ENCODE data around the gene SPARCL1.
"Not testable (repeated sequence)": the region's sequence is repeated elsewhere in the genome, so short reads cannot be mapped to it uniquely, and the experiment has no call there.

SPARCL1 gene

DNA sequence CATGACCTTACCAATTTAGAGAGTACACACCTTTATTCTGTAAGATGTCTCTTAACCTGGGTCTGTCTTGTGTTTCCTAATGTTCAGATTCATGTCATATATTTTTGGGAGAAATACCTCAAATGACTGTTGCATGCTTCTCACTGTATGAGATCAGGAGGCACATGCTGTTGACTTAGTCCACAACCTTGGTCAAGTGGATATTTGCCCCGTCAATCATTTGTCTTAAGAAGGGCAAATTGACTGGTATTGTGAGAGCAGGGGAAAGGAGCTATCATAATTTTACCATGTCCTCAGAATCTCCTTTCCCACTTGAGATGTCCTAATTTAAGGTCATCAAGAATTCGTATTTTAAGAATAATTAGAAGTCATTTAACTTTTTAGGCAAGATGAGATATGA, 95.8 kb downstream of the SPARCL1 start:
- no peak for DNase-seq

DNA sequence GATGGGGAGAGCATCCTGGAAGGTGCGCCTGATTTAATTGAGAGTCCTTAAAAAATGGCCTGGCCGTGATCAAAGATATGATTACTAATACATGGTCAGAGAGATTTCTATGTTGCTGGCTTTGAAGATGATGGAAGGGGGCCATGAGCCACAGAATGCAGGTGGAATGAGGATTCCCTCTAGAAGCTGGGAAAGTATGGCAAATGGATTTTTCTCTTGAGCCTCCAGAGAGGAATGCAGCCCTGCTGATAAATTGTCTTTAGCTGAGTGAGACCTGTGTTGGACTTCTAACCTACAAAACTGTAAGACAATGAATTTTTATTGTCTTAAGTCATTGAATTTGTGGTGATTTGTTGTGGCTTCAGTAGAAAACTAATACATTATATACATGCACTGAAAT, 99.1 kb downstream of the SPARCL1 start:
- no peak for DNase-seq

DNA sequence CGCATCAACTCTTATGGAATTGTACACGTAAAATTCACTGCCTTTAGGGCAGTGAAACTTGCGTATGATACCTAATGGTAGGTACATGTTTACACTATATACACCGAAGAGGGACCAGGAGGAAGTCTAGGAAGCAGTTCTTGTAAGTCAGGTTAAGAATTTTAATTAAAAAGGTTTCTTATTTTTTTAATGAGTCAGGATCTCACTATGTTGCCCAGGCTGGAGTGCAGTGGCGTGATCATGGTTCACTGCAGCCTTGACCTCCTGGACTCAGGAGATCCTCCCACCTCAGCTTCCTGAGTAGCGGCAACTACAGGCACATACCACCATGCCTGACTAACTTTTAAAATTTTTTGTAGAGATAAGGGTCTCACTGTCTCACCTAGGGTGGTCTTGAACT, 100.2 kb downstream of the SPARCL1 start:
- DNase-seq = no peak

DNA sequence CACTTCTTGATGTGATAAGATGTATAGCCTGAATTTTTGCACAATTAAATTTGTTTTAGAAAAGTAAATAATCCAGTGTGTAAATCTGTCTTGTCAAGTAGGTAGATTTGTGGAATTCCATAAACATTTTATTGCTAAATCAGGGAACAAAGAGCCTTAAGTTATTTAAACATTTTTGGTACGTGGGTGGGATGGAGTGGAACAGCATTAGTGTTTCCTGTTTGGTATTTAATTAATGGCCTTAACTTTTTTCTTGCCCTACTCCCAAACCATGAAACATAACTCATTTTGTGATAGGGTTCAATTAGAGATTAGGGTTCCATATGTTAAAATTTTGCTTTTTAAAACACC, 101.7 kb downstream of the SPARCL1 start:
- no peak for DNase-seq

DNA sequence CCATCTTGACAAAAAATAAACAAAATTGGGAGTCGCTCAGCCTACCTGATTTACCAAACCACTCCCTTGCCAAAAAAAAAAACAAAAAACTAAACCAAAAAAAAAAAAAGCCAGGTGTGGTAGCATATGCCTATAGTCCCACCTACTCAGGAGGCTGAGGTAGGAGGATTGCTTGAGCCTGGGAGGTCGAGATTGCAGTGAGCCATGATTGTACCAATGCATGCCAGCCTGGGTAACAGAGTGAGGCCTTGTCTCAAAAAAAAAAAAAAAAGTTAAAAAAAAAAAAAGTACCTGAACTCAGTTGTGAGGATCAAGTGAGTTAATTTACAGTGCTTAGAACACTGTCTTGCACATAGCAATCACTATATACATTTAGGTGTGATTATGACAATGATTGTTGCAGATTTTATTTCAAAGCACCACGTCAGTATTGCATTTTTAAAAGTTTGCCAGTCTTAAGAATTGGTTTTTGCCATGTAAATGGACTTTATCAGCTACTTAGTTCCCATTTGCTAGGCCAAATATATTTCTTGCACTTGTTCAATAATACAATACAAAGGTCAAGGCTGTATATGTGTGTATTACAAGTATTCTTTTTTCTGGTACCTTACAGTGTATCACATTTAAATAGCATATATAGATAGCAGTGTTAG, 102.2 kb downstream of the SPARCL1 start:
- DNase-seq = no peak

DNA sequence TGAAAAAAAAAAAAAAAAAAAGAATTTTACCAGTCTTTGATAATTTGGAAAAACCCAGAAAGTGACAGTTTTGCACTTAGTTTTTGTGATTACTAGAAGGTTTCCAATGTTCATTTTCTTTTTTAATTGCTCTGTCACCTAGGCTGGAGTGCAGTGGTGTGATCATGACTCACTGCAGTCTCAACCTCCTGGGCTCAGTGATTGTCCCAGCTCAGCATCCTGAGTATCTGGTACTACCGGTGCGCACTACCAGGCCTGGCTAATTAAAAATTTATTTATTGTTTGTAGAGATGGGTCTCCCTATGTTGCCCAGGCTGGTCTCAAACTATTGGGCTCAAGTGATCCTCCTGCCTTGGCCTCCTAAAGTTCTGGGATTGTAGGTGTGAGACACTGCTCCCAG, 103.5 kb downstream of the SPARCL1 start:
- no peak for DNase-seq

DNA sequence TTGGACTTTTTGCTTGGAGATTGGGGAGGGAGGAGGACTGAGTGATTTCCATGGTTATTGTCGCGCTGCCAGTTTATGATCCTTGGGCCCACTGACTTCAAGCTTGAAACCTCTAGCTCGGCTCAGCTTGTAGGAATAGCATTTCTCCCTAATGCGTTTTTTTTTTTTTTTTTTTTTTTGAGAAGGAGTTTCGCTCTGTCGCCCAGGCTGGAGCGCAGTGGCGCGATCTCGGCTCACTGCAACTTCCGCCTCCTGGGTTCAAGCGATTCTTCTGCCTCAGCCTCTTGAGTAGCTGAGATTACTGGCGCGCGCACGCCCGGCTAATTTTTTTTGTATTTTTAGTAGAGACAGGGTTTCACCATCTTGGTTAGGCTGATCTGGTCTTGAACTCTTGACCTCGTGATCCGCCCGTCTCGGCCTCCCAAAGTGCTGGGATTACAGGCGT, 105.1 kb downstream of the SPARCL1 start:
- DNase-seq = not testable (repeated sequence)
